ENCODE results near the gene TWNK.

TWNK gene

DNA sequence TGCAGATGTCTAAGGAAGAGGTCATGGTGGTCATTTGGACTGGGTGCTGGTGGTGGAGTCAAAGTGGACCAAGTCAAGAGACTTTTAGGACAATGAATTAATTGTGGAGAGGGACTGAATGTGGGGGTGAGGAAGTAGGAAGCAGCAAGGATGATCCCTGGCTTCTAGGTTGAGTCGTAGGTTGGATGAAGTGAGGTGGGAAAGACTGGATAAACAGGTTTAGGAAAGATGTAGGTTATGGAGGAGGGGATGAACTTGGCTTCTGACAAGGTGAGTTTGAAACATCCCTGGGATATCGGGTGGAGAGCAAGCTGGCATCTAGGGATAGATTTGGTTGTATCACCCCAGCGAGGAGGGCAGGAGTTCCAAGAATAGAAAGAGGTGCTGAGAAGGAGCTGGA lies 10.4 kb upstream of the TWNK start:
- Histone ChIP-seq H3K4me1 (ENCODE audit: control insufficient read depth in 1 of 2, insufficient read depth in 2 of 2, low read length in 2 of 2) (no peaks in the 10 kb centered on the region), H3K9me3 (ENCODE audit: control insufficient read depth in 1 of 2, low read length in 2 of 2) (no peaks in the 10 kb centered on the region), H3K36me3 (ENCODE audit: control insufficient read depth in 1 of 2, insufficient read depth in 2 of 2, low read length in 2 of 2) (peaks cover 26 to 27% of the 10 kb centered on the region in 2 donors), H3K4me3 (ENCODE audit: low read depth in 1 of 2, low read length in 2 of 2) (no peak overlapping the region), H3K27ac (ENCODE audit: low read length) (no peak overlapping the region), H3K27me3 (ENCODE audit: low read depth, low read length) (no peaks in the 10 kb centered on the region)

DNA sequence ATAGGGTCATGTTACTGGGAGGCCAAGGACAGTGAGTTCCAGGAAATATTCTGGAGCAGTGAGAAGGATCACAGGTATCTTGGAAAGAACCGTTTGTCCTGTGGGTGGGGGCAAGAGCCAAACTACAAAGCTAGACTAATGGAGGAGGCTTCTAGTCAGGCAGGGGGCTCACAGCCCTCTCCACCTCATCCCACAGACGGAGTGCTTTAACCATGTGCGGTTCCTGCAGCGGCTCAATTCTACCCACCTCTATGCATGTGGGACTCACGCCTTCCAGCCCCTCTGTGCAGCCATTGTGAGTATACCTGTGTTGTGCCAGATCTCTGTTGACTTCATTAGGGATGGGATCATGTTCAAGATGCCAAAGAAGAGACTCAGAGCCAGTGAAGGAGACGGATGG lies 9.9 kb upstream of the TWNK start:
- H3K36me3 ChIP-seq (ENCODE audit: control insufficient read depth in 1 of 2, insufficient read depth in 2 of 2, low read length in 2 of 2) = peaks cover 26 to 27% of the 10 kb centered on the region in 2 donors
- no peak overlapping the region for H3K27ac ChIP-seq (ENCODE audit: low read length)

DNA sequence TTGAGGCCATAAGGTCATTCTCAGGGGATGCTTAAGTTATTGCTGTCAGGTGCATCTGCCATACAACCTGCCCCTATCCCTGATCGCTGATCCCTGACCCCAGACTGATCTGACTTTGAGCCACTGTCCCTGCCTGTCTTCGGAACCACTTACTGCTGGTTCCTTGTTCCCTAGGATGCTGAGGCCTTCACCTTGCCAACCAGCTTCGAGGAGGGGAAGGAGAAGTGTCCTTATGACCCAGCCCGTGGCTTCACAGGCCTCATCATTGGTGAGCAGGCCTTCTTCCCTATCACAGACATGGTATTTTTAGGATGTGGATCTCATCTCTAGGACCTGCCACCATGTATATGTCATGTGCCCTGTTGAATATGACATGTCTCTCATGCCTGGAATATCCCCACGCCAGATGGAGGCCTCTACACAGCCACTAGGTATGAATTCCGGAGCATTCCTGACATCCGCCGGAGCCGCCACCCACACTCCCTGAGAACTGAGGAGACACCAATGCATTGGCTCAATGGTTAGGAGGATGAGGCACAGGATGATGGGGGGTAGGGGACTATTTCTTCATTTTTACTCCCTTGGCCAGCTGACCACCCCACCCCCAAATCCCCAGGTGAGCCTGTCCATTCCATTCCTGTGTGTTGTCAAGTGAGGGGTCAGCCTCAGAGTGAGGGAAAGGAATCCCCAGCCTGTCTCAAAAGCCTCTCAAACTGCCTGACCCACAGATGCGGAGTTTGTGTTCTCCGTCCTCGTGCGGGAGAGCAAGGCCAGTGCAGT lies 9.0 kb upstream of the TWNK start:
- Histone ChIP-seq H3K4me3 (ENCODE audit: low read depth in 1 of 2, low read length in 2 of 2) (no peak overlapping the region), H3K36me3 (ENCODE audit: control insufficient read depth in 1 of 2, insufficient read depth in 2 of 2, low read length in 2 of 2) (peaks cover 31 to 34% of the 10 kb centered on the region in 2 donors), H3K27me3 (ENCODE audit: low read depth, low read length) (no peaks in the 10 kb centered on the region), H3K9me3 (ENCODE audit: control insufficient read depth in 1 of 2, low read length in 2 of 2) (no peaks in the 10 kb centered on the region), H3K4me1 (ENCODE audit: control insufficient read depth in 1 of 2, insufficient read depth in 2 of 2, low read length in 2 of 2) (no peaks in the 10 kb centered on the region), H3K27ac (ENCODE audit: low read length) (no peak overlapping the region)

More for the DNA sequence above, 9.9 kb upstream of the TWNK start:
- Histone ChIP-seq H3K9me3 (ENCODE audit: control insufficient read depth in 1 of 2, low read length in 2 of 2) (no peaks in the 10 kb centered on the region), H3K27me3 (ENCODE audit: low read depth, low read length) (no peaks in the 10 kb centered on the region), H3K4me3 (ENCODE audit: low read depth in 1 of 2, low read length in 2 of 2) (no peak overlapping the region), H3K4me1 (ENCODE audit: control insufficient read depth in 1 of 2, insufficient read depth in 2 of 2, low read length in 2 of 2) (no peaks in the 10 kb centered on the region)

DNA sequence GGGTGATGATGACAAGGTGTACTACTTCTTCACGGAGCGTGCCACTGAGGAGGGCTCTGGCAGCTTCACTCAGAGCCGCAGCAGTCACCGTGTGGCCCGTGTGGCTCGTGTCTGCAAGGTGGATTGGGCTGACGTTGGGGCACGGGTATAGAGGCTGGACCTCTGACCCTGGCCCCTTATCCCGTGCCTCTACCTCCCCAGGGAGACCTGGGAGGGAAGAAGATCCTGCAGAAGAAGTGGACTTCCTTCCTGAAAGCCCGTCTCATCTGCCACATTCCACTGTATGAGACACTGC lies 8.5 kb upstream of the TWNK start:
- H3K27ac ChIP-seq (ENCODE audit: low read length) = no peak overlapping the region
- no peaks in the 10 kb centered on the region for H3K27me3 ChIP-seq (ENCODE audit: low read depth, low read length)
- H3K9me3 ChIP-seq (ENCODE audit: control insufficient read depth in 1 of 2, low read length in 2 of 2) = no peaks in the 10 kb centered on the region
- peaks cover 31 to 37% of the 10 kb centered on the region in 2 donors for H3K36me3 ChIP-seq (ENCODE audit: control insufficient read depth in 1 of 2, insufficient read depth in 2 of 2, low read length in 2 of 2)
- H3K4me1 ChIP-seq (ENCODE audit: control insufficient read depth in 1 of 2, insufficient read depth in 2 of 2, low read length in 2 of 2) = no peaks in the 10 kb centered on the region
- no peak overlapping the region for H3K4me3 ChIP-seq (ENCODE audit: low read depth in 1 of 2, low read length in 2 of 2)

DNA sequence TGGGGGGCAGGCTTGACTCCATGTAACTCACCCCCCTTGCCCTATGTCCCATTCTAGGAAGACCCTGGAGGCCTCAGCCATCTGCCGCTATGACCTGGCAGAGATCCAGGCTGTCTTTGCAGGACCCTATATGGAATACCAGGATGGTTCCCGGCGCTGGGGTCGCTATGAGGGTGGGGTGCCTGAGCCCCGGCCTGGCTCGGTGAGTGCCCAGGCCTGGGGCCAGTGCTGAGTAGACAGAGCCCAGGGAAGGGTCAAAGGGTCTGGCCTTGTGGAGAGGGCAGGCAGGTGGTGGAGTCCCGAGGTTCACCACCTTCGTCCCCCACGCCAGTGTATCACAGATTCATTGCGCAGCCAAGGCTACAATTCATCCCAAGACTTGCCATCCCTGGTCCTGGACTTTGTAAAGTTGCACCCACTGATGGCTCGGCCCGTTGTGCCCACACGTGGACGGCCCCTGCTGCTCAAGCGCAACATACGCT lies 7.5 kb upstream of the TWNK start:
- peaks cover 31 to 37% of the 10 kb centered on the region in 2 donors for H3K36me3 ChIP-seq (ENCODE audit: control insufficient read depth in 1 of 2, insufficient read depth in 2 of 2, low read length in 2 of 2)
- H3K4me3 ChIP-seq (ENCODE audit: low read depth in 1 of 2, low read length in 2 of 2) = no peak overlapping the region
- H3K4me1 ChIP-seq (ENCODE audit: control insufficient read depth in 1 of 2, insufficient read depth in 2 of 2, low read length in 2 of 2) = no peaks in the 10 kb centered on the region
- H3K9me3 ChIP-seq (ENCODE audit: control insufficient read depth in 1 of 2, low read length in 2 of 2) = no peaks in the 10 kb centered on the region
- H3K27ac ChIP-seq (ENCODE audit: low read length) = no peak overlapping the region
- H3K27me3 ChIP-seq (ENCODE audit: low read depth, low read length) = no peaks in the 10 kb centered on the region

DNA sequence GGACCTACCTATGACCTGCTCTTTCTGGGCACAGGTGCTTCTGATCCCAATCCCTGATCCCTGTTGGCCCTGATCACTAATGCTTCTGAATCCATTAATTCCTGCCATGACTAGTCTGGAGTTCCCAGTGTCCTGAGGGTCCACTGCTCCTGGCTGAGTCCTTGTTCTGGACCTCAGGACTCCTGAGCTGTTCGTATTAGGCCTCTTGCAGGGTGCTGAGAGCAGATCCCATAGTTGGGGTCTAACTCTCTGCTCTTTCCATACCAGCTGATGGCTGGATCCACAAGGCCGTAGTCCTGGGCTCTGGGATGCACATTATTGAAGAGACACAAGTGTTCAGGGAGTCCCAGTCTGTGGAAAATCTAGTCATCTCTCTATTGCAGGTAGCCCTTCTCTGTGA lies 7.0 kb upstream of the TWNK start:
- Histone ChIP-seq H3K36me3 (ENCODE audit: control insufficient read depth in 1 of 2, insufficient read depth in 2 of 2, low read length in 2 of 2) (peaks cover 31 to 37% of the 10 kb centered on the region in 2 donors), H3K4me3 (ENCODE audit: low read depth in 1 of 2, low read length in 2 of 2) (no peak overlapping the region), H3K27ac (ENCODE audit: low read length) (no peak overlapping the region), H3K4me1 (ENCODE audit: control insufficient read depth in 1 of 2, insufficient read depth in 2 of 2, low read length in 2 of 2) (no peaks in the 10 kb centered on the region), H3K27me3 (ENCODE audit: low read depth, low read length) (no peaks in the 10 kb centered on the region), H3K9me3 (ENCODE audit: control insufficient read depth in 1 of 2, low read length in 2 of 2) (no peaks in the 10 kb centered on the region)

DNA sequence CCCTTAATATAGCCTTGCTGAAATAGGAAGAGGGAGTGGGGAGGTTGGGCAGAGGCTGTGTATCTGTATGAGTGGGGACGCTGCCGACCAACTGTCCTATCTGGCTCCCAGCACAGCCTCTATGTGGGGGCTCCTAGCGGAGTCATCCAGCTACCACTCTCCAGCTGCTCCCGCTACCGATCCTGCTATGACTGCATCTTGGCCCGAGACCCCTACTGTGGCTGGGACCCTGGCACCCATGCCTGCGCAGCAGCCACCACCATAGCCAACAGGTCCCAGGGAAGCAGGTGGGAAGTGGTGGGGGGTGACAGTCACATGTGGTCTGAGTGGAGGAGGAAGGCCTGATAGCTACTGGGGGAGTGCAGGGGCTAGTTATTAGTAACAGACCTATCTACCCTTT lies 6.6 kb upstream of the TWNK start:
- Histone ChIP-seq H3K27me3 (ENCODE audit: low read depth, low read length) (no peaks in the 10 kb centered on the region), H3K4me3 (ENCODE audit: low read depth in 1 of 2, low read length in 2 of 2) (no peak overlapping the region), H3K27ac (ENCODE audit: low read length) (no peak overlapping the region), H3K4me1 (ENCODE audit: control insufficient read depth in 1 of 2, insufficient read depth in 2 of 2, low read length in 2 of 2) (no peaks in the 10 kb centered on the region), H3K9me3 (ENCODE audit: control insufficient read depth in 1 of 2, low read length in 2 of 2) (no peaks in the 10 kb centered on the region), H3K36me3 (ENCODE audit: control insufficient read depth in 1 of 2, insufficient read depth in 2 of 2, low read length in 2 of 2) (peaks cover 31 to 37% of the 10 kb centered on the region in 2 donors)

DNA sequence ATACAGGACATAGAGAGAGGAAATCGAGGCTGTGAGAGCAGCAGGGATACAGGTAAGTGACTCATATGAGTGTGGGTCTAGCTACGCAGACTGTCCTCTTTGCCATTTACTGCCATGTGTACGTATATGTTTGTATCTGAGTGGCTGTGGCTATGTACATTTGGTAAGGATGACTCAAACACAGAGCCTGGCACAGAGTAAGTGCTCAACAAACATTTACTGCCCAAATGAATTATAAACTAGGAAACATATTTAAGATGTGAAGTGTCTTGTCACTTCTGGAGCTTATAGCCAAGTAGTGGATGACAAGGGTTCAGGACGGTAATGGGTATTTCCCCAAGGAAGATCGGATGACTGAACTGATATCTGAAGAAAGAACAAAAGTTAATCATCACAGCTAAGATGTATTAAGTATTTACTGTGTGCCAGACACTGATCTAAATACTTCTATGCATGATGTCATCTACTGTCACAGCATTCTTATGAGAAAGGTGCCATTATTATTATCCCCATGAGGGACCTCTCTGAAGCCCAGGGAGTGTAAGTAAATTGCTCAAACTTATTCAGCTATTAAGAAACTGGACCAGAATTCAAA lies 6.1 kb upstream of the TWNK start:
- Histone ChIP-seq H3K36me3 (ENCODE audit: control insufficient read depth in 1 of 2, insufficient read depth in 2 of 2, low read length in 2 of 2) (peaks cover 35 to 37% of the 10 kb centered on the region in 2 donors), H3K27ac (ENCODE audit: low read length) (no peak overlapping the region), H3K4me1 (ENCODE audit: control insufficient read depth in 1 of 2, insufficient read depth in 2 of 2, low read length in 2 of 2) (peaks cover 1 to 2% of the 10 kb centered on the region in 2 donors)

DNA sequence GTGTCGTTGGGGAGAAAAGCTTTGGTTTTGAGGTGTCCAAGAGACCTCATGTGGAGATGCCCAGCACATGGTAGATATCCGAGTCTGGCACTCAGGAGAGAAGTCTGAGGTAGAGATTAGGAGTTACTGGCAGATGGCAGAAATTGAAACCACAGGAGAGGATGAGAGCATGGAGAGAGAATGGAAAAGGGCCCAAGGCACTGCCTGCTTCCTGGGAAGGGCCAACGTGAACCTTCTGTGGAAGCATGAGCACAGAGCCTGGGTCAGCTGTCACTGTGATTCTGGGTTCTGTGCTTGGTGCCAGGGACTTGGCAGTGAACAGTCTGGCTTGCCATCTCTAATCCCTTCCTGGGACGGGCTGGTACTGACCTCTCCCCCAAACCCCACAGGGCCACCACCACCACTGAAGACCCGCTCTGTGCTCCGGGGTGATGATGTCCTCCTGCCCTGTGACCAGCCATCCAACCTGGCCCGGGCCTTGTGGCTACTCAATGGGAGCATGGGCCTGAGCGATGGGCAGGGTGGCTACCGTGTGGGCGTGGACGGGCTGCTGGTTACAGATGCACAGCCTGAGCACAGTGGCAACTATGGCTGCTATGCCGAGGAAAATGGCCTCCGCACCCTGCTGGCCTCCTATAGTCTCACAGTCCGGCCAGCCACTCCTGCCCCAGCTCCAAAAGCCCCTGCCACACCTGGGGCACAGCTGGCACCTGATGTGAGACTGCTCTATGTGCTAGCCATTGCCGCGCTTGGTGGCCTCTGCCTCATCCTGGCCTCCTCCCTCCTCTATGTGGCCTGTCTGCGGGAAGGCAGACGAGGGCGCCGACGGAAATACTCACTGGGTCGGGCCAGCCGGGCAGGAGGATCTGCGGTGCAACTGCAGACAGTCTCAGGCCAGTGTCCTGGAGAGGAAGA lies 4.2 kb upstream of the TWNK start:
- Histone ChIP-seq H3K9me3 (ENCODE audit: control insufficient read depth in 1 of 2, low read length in 2 of 2) (no peaks in the 10 kb centered on the region), H3K36me3 (ENCODE audit: control insufficient read depth in 1 of 2, insufficient read depth in 2 of 2, low read length in 2 of 2) (peaks cover 31 to 37% of the 10 kb centered on the region in 2 donors)

More for the DNA sequence above, 6.1 kb upstream of the TWNK start:
- no peaks in the 10 kb centered on the region for H3K9me3 ChIP-seq (ENCODE audit: control insufficient read depth in 1 of 2, low read length in 2 of 2)
- H3K27me3 ChIP-seq (ENCODE audit: low read depth, low read length) = no peaks in the 10 kb centered on the region
- H3K4me3 ChIP-seq (ENCODE audit: low read depth in 1 of 2, low read length in 2 of 2) = no peak overlapping the region

DNA sequence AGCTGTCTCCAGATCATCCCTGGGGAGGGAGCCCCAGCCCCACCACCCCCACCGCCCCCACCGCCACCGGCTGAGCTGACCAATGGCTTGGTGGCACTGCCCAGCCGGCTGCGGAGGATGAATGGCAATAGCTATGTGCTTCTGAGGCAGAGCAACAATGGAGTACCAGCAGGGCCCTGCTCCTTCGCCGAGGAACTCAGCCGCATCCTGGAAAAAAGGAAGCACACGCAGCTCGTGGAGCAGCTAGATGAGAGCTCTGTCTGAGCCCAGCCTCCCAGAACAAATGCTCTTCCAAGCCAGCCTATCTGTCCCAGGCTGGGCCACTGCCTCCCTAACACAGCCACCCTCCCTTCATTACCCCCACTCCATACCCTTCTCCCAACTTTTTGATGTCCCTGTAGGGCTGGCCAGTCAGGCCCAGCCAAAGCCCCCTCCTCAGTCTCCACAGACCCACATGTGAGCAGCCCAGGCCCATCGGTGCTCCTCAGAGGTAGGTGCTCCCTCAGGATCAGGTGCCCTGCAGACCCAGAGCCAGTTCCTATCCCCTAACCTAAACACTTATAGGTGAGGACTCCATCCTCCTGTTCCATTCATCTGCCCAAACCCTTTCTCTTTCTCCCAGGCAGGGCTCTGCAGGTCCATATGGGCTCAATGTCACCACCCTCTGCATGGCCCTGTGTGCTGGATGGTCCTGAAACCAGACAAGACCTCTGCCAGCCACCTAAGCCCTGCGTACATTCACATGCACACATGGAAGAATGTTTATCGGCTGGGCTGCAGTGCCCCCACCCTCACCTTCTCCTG lies 3.3 kb upstream of the TWNK start:
- H3K4me1 ChIP-seq (ENCODE audit: control insufficient read depth in 1 of 2, insufficient read depth in 2 of 2, low read length in 2 of 2) = peaks cover 13 to 22% of the 10 kb centered on the region in 2 donors
- peaks cover 25 to 31% of the 10 kb centered on the region in 2 donors for H3K36me3 ChIP-seq (ENCODE audit: control insufficient read depth in 1 of 2, insufficient read depth in 2 of 2, low read length in 2 of 2)
- H3K27ac ChIP-seq (ENCODE audit: low read length) = no peak overlapping the region
- no peaks in the 10 kb centered on the region for H3K27me3 ChIP-seq (ENCODE audit: low read depth, low read length)
- no peaks in the 10 kb centered on the region for H3K9me3 ChIP-seq (ENCODE audit: control insufficient read depth in 1 of 2, low read length in 2 of 2)
- no peak overlapping the region for H3K4me3 ChIP-seq (ENCODE audit: low read depth in 1 of 2, low read length in 2 of 2)

More for the DNA sequence above, 4.2 kb upstream of the TWNK start:
- H3K27ac ChIP-seq (ENCODE audit: low read length) = no peak overlapping the region
- no peaks in the 10 kb centered on the region for H3K27me3 ChIP-seq (ENCODE audit: low read depth, low read length)
- H3K4me3 ChIP-seq (ENCODE audit: low read depth in 1 of 2, low read length in 2 of 2) = no peak overlapping the region
- H3K4me1 ChIP-seq (ENCODE audit: control insufficient read depth in 1 of 2, insufficient read depth in 2 of 2, low read length in 2 of 2) = peaks cover 11 to 15% of the 10 kb centered on the region in 2 donors
